Erythroblast (primary cell): ENCODE results near the gene TBC1D30.

Experiments
- DNase-seq, 2 experiments: peaks; one replicate each; lab custom pipeline; 2025; lab: John Stamatoyannopoulos, UW
- GATA1 ChIP-seq: IDR thresholded peaks from 2 replicates; pipeline ENCODE4 v1.6.1; 2011; ENCODE audit warnings: low read depth, mild to moderate bottlenecking, control low read depth, low read length, moderate library complexity
- POLR2A ChIP-seq: IDR thresholded peaks from 2 replicates; pipeline ENCODE4 v1.6.1; 2011; ENCODE audit warnings: mild to moderate bottlenecking, low read length

The TBC1D30 gene

GRCh38 chr12:64860446-64860998 lies 36.1 kb downstream of the TBC1D30 start:
- DNase-seq, result no peak
- TF ChIP-seq POLR2A (no peak), GATA1 (no peak)

- TF ChIP-seq POLR2A, result no peak
- no peak for TF ChIP-seq GATA1
- no peak for DNase-seq
Measured at GRCh38 chr12:64864319-64864718, 39.9 kb downstream of the TBC1D30 start.

- no peak for DNase-seq
- no peak for TF ChIP-seq GATA1
- no peak for TF ChIP-seq POLR2A
Measured at GRCh38 chr12:64875186-64875585, 50.7 kb downstream of the TBC1D30 start.

- DNase-seq, result no peak
- TF ChIP-seq GATA1, result no peak
- no peak for TF ChIP-seq POLR2A
Measured at GRCh38 chr12:64876388-64877071, 52.1 kb downstream of the TBC1D30 start.

- DNase-seq, result no peak
- no peak for TF ChIP-seq GATA1
- no peak for TF ChIP-seq POLR2A
Measured at GRCh38 chr12:64877363-64878004, 53.0 kb downstream of the TBC1D30 start.

- no peak for TF ChIP-seq POLR2A
- no peak for TF ChIP-seq GATA1
- DNase-seq, result no peak
Measured at GRCh38 chr12:64882687-64883086, 58.2 kb downstream of the TBC1D30 start.

GRCh38 chr12:64883264-64884163 lies 59.1 kb downstream of the TBC1D30 start:
- no peak for DNase-seq
- TF ChIP-seq GATA1 (no peak), POLR2A (no peak)

GRCh38 chr12:64884164-64884542 lies 59.7 kb downstream of the TBC1D30 start:
- TF ChIP-seq GATA1 (no peak), POLR2A (no peak)
- DNase-seq, result no peak

GRCh38 chr12:64884728-64885127 lies 60.3 kb downstream of the TBC1D30 start:
- no peak for DNase-seq
- TF ChIP-seq GATA1 (no peak), POLR2A (no peak)

- no peak for DNase-seq
- TF ChIP-seq GATA1, result no peak
- no peak for TF ChIP-seq POLR2A
Measured at GRCh38 chr12:64889434-64890216, 65.2 kb downstream of the TBC1D30 start.

GRCh38 chr12:64890873-64891468 lies 66.5 kb downstream of the TBC1D30 start:
- no peak for TF ChIP-seq GATA1
- TF ChIP-seq POLR2A, result no peak
- DNase-seq, result peak; percentile 52 to 73

GRCh38 chr12:64891629-64892028 lies 67.2 kb downstream of the TBC1D30 start:
- TF ChIP-seq POLR2A (no peak), GATA1 (no peak)
- DNase-seq, result no peak
